Measurements from ENCODE around the gene SASH1.

The SASH1 gene

DNA sequence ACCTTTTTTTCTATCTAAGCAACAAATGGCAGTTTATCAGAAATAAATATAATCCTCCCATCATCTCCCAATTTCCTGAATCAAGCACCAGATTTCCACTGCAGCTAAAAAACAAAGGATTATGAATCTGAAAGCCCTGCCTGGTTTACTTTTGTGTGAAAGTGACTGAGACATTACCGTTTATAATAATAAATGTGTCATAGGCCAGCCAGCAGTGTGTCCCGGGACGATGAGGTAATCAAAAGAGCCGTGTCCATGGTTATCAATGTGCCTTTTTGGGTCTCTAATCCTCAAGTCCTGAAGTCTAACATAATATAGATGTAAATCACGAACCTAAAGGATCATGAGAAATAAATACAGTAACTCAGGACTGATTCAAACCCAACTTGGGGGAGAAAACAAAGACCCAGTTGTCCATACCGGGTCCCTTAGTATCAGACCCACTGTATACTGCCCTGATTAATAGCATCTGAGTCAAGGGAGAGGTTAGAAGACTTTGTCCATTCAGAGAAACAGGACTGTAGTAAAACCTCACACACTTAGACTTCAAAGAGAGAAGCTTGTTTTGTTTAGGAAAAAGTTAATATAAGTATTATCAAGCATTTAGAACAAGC lies 149.1 kb downstream of the SASH1 start:
- no peak for DNase-seq (ENCODE audit: low read depth in 2 of 3, low spot score in 1 of 3)

DNA sequence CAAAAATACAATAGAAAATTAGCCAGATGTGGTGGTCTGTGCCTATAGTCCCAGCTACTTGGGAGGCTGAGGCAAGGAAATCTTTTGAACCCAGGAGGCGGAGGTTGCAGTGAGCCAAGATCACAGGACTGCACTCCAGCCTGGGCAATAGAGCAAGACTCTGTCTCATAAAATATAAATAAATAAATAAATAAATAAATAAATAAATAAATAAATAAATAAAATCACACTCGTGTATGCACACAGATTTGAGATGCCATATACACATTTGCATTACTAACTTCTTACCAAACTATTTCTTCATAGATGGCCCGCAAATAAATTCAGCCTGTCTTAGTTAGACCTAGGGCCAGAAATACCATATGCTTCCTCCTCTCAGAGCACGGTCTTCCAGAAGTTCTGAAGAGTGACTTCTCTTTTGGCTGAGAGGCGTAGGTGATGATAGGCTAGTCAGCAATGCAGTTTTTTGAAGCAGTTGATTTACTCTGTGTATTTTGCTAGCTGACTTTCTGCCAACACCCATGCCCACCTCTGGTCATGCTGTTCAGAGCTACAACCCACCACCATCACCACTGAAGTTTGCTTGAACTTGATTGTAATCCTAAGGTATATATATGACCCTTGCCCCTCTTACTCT lies 150.1 kb downstream of the SASH1 start:
- DNase-seq (ENCODE audit: low read depth in 2 of 3, low spot score in 1 of 3): no peak

GRCh38 chr6:148493424-148493823 lies 150.8 kb downstream of the SASH1 start:
- DNase-seq (ENCODE audit: low read depth in 2 of 3, low spot score in 1 of 3): no peak

DNA sequence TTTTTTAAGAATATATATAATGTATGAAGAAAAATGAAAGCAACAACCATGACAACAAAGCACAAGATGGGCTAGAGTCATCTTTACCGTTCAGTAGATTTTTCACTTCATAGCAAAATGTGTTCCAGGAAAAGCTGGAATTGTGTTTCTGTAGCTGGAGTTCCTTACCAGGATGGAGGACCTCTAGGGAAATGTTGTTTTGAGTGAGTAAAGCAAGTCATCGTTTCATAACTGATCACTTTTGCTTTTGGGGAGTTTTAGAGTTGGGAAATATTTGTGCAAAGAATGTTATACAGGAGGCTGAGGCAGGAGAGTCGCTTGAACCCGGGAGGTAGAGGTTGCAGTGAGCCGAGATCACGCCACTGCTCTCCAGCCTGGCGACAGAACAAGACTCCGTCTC lies 151.6 kb downstream of the SASH1 start:
- DNase-seq (ENCODE audit: low read depth in 2 of 3, low spot score in 1 of 3): no peak

DNA sequence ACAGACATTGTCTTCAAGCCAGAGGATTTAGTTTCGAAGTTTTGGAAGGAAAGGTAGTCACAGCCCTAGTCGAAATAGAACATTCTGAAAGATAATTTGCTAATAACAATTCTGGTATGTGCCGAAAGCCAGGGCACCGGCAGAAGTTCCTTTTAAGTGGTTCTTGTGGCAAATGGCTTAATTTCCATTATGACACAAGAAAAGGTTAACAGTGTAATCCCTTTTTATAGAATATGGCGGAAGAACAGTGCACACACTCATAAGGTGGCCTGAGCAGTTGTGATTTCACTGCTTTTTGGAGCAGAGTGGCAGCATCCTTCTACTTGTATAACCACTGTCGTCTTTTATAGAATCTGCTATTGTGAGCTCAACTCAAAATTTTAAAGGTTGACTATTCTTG lies 152.4 kb downstream of the SASH1 start:
- no peak for DNase-seq (ENCODE audit: low read depth in 2 of 3, low spot score in 1 of 3)

DNA sequence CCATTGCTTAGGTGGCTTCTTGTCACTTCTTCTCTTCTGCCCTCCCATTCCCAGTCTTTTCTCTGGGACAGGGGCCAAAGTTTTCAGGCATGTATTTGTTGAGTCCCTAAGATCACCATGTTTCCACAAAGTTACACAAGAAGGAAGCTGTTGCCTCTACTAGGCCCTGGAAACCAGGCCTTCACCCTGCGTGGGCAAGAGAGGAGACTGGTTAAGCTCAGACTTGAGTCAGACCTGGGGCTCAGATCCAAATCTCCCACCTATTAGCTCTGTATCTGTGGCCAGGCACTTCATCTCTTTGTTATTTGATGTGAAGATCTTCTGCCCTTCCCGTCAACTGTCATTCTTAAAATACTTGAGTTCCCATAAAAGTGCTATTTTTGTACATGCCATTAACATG lies 154.6 kb downstream of the SASH1 start:
- DNase-seq (ENCODE audit: low read depth in 2 of 3, low spot score in 1 of 3): no peak

- no peak for DNase-seq (ENCODE audit: low read depth in 2 of 3, low spot score in 1 of 3)
Measured at GRCh38 chr6:148497717-148498116, 155.1 kb downstream of the SASH1 start.

DNA sequence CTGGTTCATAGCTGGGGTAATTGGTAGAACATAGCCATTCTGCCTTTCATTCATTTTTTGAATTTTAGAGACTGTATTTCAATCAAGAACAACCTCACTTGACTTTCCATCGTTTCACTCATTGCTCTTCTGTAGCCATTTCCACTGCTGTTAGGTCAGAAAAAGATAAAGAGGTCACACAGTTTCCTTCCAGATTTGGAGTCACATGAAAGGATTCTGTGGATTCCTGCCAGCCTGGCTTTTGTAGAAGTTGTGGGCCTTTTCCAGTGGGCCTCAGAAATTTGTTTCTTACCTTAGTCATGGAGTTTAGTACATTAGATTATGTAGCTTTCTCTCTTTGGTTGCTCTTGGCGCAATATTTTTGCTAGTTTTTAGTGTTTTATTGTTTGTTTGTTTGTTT lies 157.8 kb downstream of the SASH1 start:
- no peak for DNase-seq (ENCODE audit: low read depth in 2 of 3, low spot score in 1 of 3)

- no peak for DNase-seq (ENCODE audit: low read depth in 2 of 3, low spot score in 1 of 3)
Measured at GRCh38 chr6:148501178-148501590, 158.5 kb downstream of the SASH1 start.

DNA sequence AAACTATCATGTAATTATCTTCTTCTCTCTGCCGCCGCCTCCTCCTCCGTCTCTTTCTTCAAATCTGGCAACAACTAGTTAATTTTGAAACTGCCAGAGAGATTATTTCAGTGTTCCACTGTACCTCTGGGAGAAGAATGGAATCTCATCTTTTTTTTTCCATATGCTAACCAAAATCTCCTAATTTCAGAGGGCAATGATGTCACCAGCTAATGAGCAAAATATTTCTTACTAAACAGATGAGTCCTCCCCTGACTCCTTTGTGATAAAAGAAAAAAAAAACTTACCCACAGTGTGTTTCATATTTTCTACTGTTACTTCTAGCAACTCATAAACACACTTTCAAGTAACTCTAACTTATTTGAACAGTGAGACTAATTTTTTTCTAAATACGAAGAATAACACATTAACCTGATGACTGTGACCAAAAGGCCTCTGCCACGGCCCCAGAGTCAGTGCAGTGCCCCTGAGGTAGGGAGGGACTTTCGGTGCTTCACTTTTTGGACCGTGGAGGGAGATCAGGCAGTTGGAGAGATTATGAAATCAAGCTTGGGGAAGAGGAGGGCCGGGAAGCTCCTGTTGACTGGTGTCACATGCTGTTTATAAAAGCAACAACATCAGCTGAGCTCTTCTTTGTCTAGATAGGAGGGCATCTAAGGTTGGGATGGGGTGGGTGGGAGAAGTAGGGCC lies 159.6 kb downstream of the SASH1 start:
- DNase-seq (ENCODE audit: low read depth in 2 of 3, low spot score in 1 of 3): no peak

GRCh38 chr6:148502773-148503135 lies 160.1 kb downstream of the SASH1 start:
- DNase-seq (ENCODE audit: low read depth in 2 of 3, low spot score in 1 of 3): no peak

GRCh38 chr6:148503703-148504102 lies 161.1 kb downstream of the SASH1 start:
- DNase-seq (ENCODE audit: low read depth in 2 of 3, low spot score in 1 of 3): no peak

GRCh38 chr6:148507774-148508173 lies 165.1 kb downstream of the SASH1 start:
- DNase-seq (ENCODE audit: low read depth in 2 of 3, low spot score in 1 of 3): no peak

- DNase-seq (ENCODE audit: low read depth in 2 of 3, low spot score in 1 of 3): no peak
Measured at GRCh38 chr6:148508401-148509041, 165.9 kb downstream of the SASH1 start.

DNA sequence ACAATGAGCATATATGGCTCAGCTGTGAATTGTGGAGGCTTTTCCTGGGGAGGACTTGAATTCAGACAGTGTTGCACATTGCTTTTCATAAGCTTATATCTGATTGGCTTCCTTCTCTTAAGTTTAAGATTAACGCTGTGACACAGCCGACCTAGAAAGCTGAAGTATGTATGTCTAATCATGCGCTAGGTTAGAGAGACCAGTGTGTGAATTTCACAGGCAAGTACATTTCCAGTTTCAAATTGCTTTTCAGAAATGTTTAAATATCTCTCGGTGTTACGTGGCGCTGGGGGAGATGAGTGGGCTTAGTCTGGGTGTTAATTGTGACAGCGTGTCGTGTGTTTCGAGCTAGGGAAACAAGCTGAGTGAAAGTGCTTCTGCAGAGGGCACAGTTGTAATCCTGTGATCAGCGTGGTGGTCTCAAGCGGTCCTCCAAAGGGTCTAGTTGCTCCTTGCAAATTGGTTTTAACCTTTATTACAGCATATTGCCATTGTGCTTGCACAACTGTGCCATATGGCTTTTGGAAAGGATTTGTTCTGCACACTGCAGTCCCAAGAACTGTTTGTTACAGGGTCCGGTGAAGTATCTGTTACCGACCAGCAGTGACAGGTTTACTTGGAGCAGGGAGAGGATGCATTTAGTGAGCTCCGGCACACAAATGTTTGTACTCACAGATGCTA lies 166.6 kb downstream of the SASH1 start:
- DNase-seq (ENCODE audit: low read depth in 2 of 3, low spot score in 1 of 3): no peak

- DNase-seq (ENCODE audit: low read depth in 2 of 3, low spot score in 1 of 3): no peak
Measured at GRCh38 chr6:148509800-148510581, 167.4 kb downstream of the SASH1 start.

DNA sequence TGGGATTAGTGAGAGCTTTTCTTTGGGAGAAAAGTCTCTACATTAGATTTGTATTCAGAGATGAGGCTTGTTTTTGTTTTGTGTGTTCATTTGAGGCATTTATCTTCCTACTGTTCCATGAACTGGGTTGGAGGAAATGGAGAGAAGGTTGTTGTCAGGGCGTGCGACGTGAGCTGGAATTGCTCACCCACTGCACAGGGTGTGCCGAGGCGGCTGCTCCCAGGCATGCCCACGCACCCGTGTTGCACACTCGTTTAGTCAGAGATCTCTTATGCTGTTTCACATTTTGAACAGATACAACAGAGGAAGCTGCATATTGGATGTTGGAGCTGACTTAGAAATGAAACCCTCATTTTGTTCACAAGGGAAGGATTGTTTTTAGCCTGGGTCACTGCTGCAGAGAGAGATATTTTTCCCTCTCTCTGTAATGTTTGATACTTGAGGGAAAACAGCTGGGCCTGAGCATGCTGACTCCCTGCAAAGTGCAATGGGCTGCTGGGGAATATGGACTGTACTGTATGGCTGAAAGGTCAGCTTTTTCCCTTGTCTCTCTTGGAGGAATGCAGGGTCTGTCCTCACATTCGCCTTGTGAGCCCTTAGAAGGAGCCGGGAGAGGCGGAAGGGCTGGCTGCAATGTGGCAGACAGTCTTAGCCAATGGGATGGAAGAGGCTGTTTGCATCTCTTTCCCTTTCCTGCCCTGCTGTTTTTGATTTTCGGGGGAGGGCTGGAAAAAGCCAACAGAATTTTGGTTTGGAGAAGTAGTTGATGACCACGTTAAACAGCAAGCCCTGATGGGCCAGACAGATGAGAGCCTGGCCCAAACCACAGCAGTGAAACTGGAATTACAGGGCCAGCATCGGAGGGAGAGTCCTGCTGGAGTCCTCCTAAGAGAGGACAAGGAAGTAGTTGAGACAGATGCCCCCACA lies 170.8 kb downstream of the SASH1 start:
- no peak for DNase-seq (ENCODE audit: low read depth in 2 of 3, low spot score in 1 of 3)

- DNase-seq (ENCODE audit: low read depth in 2 of 3, low spot score in 1 of 3): no peak
Measured at GRCh38 chr6:148514091-148514845, 171.6 kb downstream of the SASH1 start.

GRCh38 chr6:148516217-148516616 lies 173.6 kb downstream of the SASH1 start:
- DNase-seq (ENCODE audit: low read depth in 2 of 3, low spot score in 1 of 3): no peak
